ENCODE results near the gene LONRF2.
A peak's percentile ranks its signal among the peaks of the same experiment; 100 is the strongest.

Gene LONRF2

GRCh38 chr2:100238471-100238870, 83.8 kb downstream of the LONRF2 start:
- no peak for TF ChIP-seq CTCF (conservative IDR thresholded peaks at IDR 0.05; ENCODE audit: low read depth, low read length)
- DNase-seq (ENCODE audit: low read depth): no peak

GRCh38 chr2:100237770-100238169, 84.5 kb downstream of the LONRF2 start:
- no peak overlapping the region for H3K4me3 ChIP-seq (ENCODE audit: low read depth, low read length)
- no peak for TF ChIP-seq CTCF (conservative IDR thresholded peaks at IDR 0.05; ENCODE audit: low read depth, low read length)
- DNase-seq (ENCODE audit: low read depth): no peak

More at GRCh38 chr2:100238471-100238870, 83.8 kb downstream of the LONRF2 start:
- H3K4me3 ChIP-seq (ENCODE audit: low read depth, low read length): no peak overlapping the region

GRCh38 chr2:100237163-100237562, 85.1 kb downstream of the LONRF2 start:
- peak; percentile 20 for DNase-seq (ENCODE audit: low read depth)
- H3K4me3 ChIP-seq (ENCODE audit: low read depth, low read length): no peak overlapping the region
- TF ChIP-seq CTCF (conservative IDR thresholded peaks at IDR 0.05; ENCODE audit: low read depth, low read length): peak; percentile 29

GRCh38 chr2:100236166-100236565, 86.1 kb downstream of the LONRF2 start:
- TF ChIP-seq CTCF (conservative IDR thresholded peaks at IDR 0.05; ENCODE audit: low read depth, low read length): no peak
- DNase-seq (ENCODE audit: low read depth): no peak
- no peak overlapping the region for H3K4me3 ChIP-seq (ENCODE audit: low read depth, low read length)

GRCh38 chr2:100235581-100235980, 86.7 kb downstream of the LONRF2 start:
- H3K4me3 ChIP-seq (ENCODE audit: low read depth, low read length): no peak overlapping the region
- DNase-seq (ENCODE audit: low read depth): no peak
- TF ChIP-seq CTCF (conservative IDR thresholded peaks at IDR 0.05; ENCODE audit: low read depth, low read length): no peak

- H3K4me3 ChIP-seq (ENCODE audit: low read depth, low read length): no peak overlapping the region
- DNase-seq (ENCODE audit: low read depth): peak; percentile 75
- no peak for TF ChIP-seq CTCF (conservative IDR thresholded peaks at IDR 0.05; ENCODE audit: low read depth, low read length)
Observed at GRCh38 chr2:100235098-100235497, 87.2 kb downstream of the LONRF2 start.

- peak; percentile 56 for DNase-seq (ENCODE audit: low read depth)
- H3K4me3 ChIP-seq (ENCODE audit: low read depth, low read length): no peak overlapping the region
- TF ChIP-seq CTCF (conservative IDR thresholded peaks at IDR 0.05; ENCODE audit: low read depth, low read length): no peak
Observed at GRCh38 chr2:100234141-100234540, 88.2 kb downstream of the LONRF2 start.
